HL-60 (cell line): ENCODE data around the gene TTC1.

ENCODE experiments used
- DNase-seq, 2 experiments: peaks; one replicate each; pipeline ENCODE4 v3.0.0-alpha.2; 2010 to 2020; ENCODE audit warnings: low read depth in 1 of 2, low spot score in 1 of 2
- H3K27ac ChIP-seq: fragments of 250-450 bp; sonication (Bioruptor Pico); replicated peaks from 2 replicates; pipeline ENCODE4 v1.5.1; 2020; ENCODE audit warnings: mild to moderate bottlenecking, moderate library complexity
- H3K27me3 ChIP-seq: fragments of 250-450 bp; sonication (Bioruptor Pico); 2 replicates; pipeline ENCODE4 v1.5.1; 2021; ENCODE audit warnings: mild to moderate bottlenecking, moderate library complexity; ENCODE audit not compliant: insufficient read depth, poor library complexity, severe bottlenecking
- H3K4me3 ChIP-seq: replicated peaks from 2 replicates; pipeline ENCODE4 v1.5.1; 2011; ENCODE audit warnings: mild to moderate bottlenecking, control low read depth, low read length; ENCODE audit not compliant: insufficient read depth
- CTCF ChIP-seq: IDR thresholded peaks from one replicate; pipeline ENCODE4 v1.5.1; 2011; ENCODE audit warnings: low read length, control low read depth, inconsistent platforms; ENCODE audit not compliant: insufficient read depth
- GABPA ChIP-seq: IDR thresholded peaks from 2 replicates; pipeline ENCODE4 v1.6.1; 2012; ENCODE audit warnings: low read depth
- POLR2AphosphoS5 ChIP-seq: IDR thresholded peaks from 2 replicates; pipeline ENCODE4 v1.6.1; 2012; ENCODE audit warnings: low read depth
- REST ChIP-seq: IDR thresholded peaks from 2 replicates; pipeline ENCODE4 v1.6.1; 2012; ENCODE audit warnings: low read depth; ENCODE audit not compliant: insufficient replicate concordance
- SPI1 ChIP-seq: IDR thresholded peaks from 2 replicates; pipeline ENCODE4 v1.6.1; 2012; ENCODE audit warnings: low read depth, mild to moderate bottlenecking, borderline replicate concordance

TTC1 gene

GRCh38 chr5:160084144-160084543 lies 75.2 kb downstream of the TTC1 start:
- no peak overlapping the region for H3K4me3 ChIP-seq
- no peak overlapping the region for H3K27ac ChIP-seq
- no peaks in the 10 kb centered on the region for H3K27me3 ChIP-seq
- DNase-seq: no peak
- TF ChIP-seq REST (no peak), CTCF (no peak), POLR2AphosphoS5 (no peak), GABPA (no peak), SPI1 (no peak)

- TF ChIP-seq SPI1: no peak
- TF ChIP-seq REST: no peak
- no peak for TF ChIP-seq GABPA
- DNase-seq: no peak
Observed at GRCh38 chr5:160087199-160087598, 78.3 kb downstream of the TTC1 start.

GRCh38 chr5:160088805-160089204 lies 79.9 kb downstream of the TTC1 start:
- no peak overlapping the region for H3K27ac ChIP-seq
- no peak overlapping the region for H3K4me3 ChIP-seq
- no peak for TF ChIP-seq GABPA
- no peak for TF ChIP-seq SPI1
- no peak for TF ChIP-seq CTCF
- no peak for TF ChIP-seq POLR2AphosphoS5
- TF ChIP-seq REST: no peak
- DNase-seq: no peak
- no peaks in the 10 kb centered on the region for H3K27me3 ChIP-seq

More at GRCh38 chr5:160087199-160087598, 78.3 kb downstream of the TTC1 start:
- Histone ChIP-seq H3K27me3 (no peaks in the 10 kb centered on the region), H3K27ac (no peak overlapping the region), H3K4me3 (no peak overlapping the region)

- no peak for DNase-seq
- H3K27me3 ChIP-seq: no peaks in the 10 kb centered on the region
- H3K4me3 ChIP-seq: no peak overlapping the region
- H3K27ac ChIP-seq: no peak overlapping the region
- TF ChIP-seq GABPA: no peak
- TF ChIP-seq CTCF: no peak
- TF ChIP-seq REST: no peak
- no peak for TF ChIP-seq SPI1
- no peak for TF ChIP-seq POLR2AphosphoS5
Observed at GRCh38 chr5:160089531-160089930, 80.6 kb downstream of the TTC1 start.
